Ovary (tissue), 9 donors: ENCODE measurements around the gene NUDT7. TPM values are rescaled to one million over a fixed set of nuclear protein-coding genes. Genes with fewer than 3 reads are reported as not detected.

ENCODE experiments used
- DNase-seq, 5 donors: peaks; one replicate each; pipeline ENCODE4 v3.0.0-alpha.2; 2019 to 2020
- H3K27ac ChIP-seq, 2 donors: fragments of 200-600 bp; one replicate each; pipeline versions ENCODE4 v1.5.1 to v1.8.0; 2019 to 2022
- H3K27me3 ChIP-seq: fragments of 200-600 bp; one replicate; pipeline ENCODE4 v1.8.0; 2022
- H3K36me3 ChIP-seq: fragments of 200-600 bp; sonication (generic); one replicate; pipeline ENCODE4 v1.5.1; 2019
- H3K4me1 ChIP-seq: one replicate; pipeline ENCODE4 v1.8.1; 2013; ENCODE audit warnings: mild to moderate bottlenecking, moderate library complexity; ENCODE audit not compliant: insufficient read depth
- H3K4me3 ChIP-seq: fragments of 200-600 bp; sonication (generic); one replicate; pipeline ENCODE4 v1.5.1; 2017
- H3K9me3 ChIP-seq, 2 donors: fragments of 200-600 bp in 1 of 2; sonication (generic) in 1 of 2; one replicate each; pipeline versions ENCODE4 v1.5.1 to v1.8.1; 2013 to 2019; ENCODE audit warnings: mild to moderate bottlenecking in 1 of 2, moderate library complexity in 1 of 2
- CTCF ChIP-seq, 3 donors: fragments of 450-650 bp in 2 of 3; fragments of 200-600 bp in 1 of 3; IDR thresholded peaks; one replicate each; pipeline versions ENCODE4 v1.5.1 to v1.8.0; 2016 to 2022; ENCODE audit warnings: antibody characterized with exemption in 3 of 3, mild to moderate bottlenecking in 1 of 3
- EP300 ChIP-seq: sonication (generic); formaldehyde crosslinking; IDR thresholded peaks from one replicate; pipeline ENCODE4 v1.6.1; 2017; ENCODE audit warnings: antibody characterized with exemption
- POLR2A ChIP-seq: fragments of 450-650 bp; IDR thresholded peaks from one replicate; pipeline ENCODE4 v1.6.1; 2017; ENCODE audit warnings: antibody characterized with exemption, mild to moderate bottlenecking, moderate library complexity
- WGBS, 3 donors: extraction: QIAGEN DNeasy Blood & Tissue Kit in 1 of 3; methylation state at CpG; one replicate each; pipeline versions ENCODE4 v1.1.5 to v1.1.7; 2013 to 2017; 5-methylcytosine and 5-hydroxymethylcytosine counted together
- intact Hi-C, 4 donors: fragments of 100-400 bp; cut with DNase I; formaldehyde crosslinking; loops; one replicate each; pipeline versions ENCODE4 v1.11.0 to v1.15.1; 2022 to 2023
- polyA plus RNA-seq, 2 donors: library from polyadenylated mRNA; stranded (reverse); fragments of 200-250 nt in 1 of 2; fragments of 350-450 nt in 1 of 2; fragmentation: Illumina TruSeq in 1 of 2; extraction: RNeasy Lipid Tissue Mini Kit (QIAGEN cat#74804) in 1 of 2; gene quantifications; one replicate each; pipeline ENCODE4 v1.2.3, GENCODE V29; 2013 to 2014
- total RNA-seq, 7 donors: library from RNA; depleted of rRNA in 2 of 7; stranded (reverse); fragments of >200 nt in 2 of 7; fragmentation: NEBNext Ultra II Directional in 3 of 7; extraction: Animal tissue kit (Norgen Biotek cat#: 25700) in 3 of 7; gene quantifications; one replicate each; pipeline versions ENCODE4 v1.1.0 to v1.2.4, GENCODE V29; 2016 to 2023
- donor health status: DM: no; HTN: no; CAD: no; lungs with moderate emphysema.
- donor health status: DM: no; HTN: no; CAD: no.
- donor health status: Bipolar disorder and iron deficiency.
- donor health status: DM: yes; HTN: yes; CAD: no.
- donor health status: DM: no; HTN: no; CAD: no.
- donor health status: DM: yes; HTN: yes; CAD: no.

The NUDT7 gene
- total and polyA plus RNA-seq, 9 donors = 4.9 to 12.3 (median 5.8) TPM

- DNase-seq = no peak
- 58 to 66% (median 60%) methylated on average over 4 of the region's 4 CpGs for WGBS, 3 donors
- intact Hi-C loops = loop anchor here in 1 of 4 donors (10.0 kb wide), 1 partner anchor 1208 kb away; no protein-coding TSS in a partner anchor
- H3K36me3 ChIP-seq = no peaks in the 10 kb centered on the region
- no peaks in the 10 kb centered on the region for H3K27me3 ChIP-seq
- no peak overlapping the region for H3K4me3 ChIP-seq
- no peak for TF ChIP-seq CTCF (IDR thresholded peaks at IDR 0.05)
- TF ChIP-seq EP300 = no peak
- no peak for TF ChIP-seq POLR2A
- no peak overlapping the region for H3K27ac ChIP-seq
- H3K4me1 ChIP-seq = peaks cover 9% of the 10 kb centered on the region
- H3K9me3 ChIP-seq = no peaks in the 10 kb centered on the region
These were observed 44.9 kb downstream of the NUDT7 start for GRCh38 chr16:77767211-77767610.

GRCh38 chr16:77767826-77768225, 45.5 kb downstream of the NUDT7 start:
- H3K27ac ChIP-seq = no peak overlapping the region
- peaks cover 9% of the 10 kb centered on the region for H3K4me1 ChIP-seq
- no peaks in the 10 kb centered on the region for H3K36me3 ChIP-seq
- H3K27me3 ChIP-seq = no peaks in the 10 kb centered on the region
- DNase-seq = no peak
- H3K9me3 ChIP-seq = no peaks in the 10 kb centered on the region
- intact Hi-C loops = loop anchor here in 1 of 4 donors (10.0 kb wide), 1 partner anchor 1207 kb away; no protein-coding TSS in a partner anchor
- TF ChIP-seq EP300 = no peak
- TF ChIP-seq CTCF (IDR thresholded peaks at IDR 0.05) = no peak
- TF ChIP-seq POLR2A = no peak
- no peak overlapping the region for H3K4me3 ChIP-seq
- 66 to 68% (median 68%) methylated on average over 3 of the region's 3 CpGs for WGBS, 3 donors

- no peaks in the 10 kb centered on the region for H3K9me3 ChIP-seq
- H3K4me1 ChIP-seq = no peaks in the 10 kb centered on the region
- WGBS, 3 donors = 76 to 82% (median 79%) methylated on average over 6 of the region's 6 CpGs
- no peak for DNase-seq
- intact Hi-C loops = no loop called here
- TF ChIP-seq EP300 (no peak), POLR2A (no peak), CTCF (IDR thresholded peaks at IDR 0.05) (no peak)
- no peak overlapping the region for H3K4me3 ChIP-seq
- no peak overlapping the region for H3K27ac ChIP-seq
- H3K27me3 ChIP-seq = no peaks in the 10 kb centered on the region
- no peaks in the 10 kb centered on the region for H3K36me3 ChIP-seq
These were observed 53.9 kb downstream of the NUDT7 start for GRCh38 chr16:77775911-77776909.

- H3K27me3 ChIP-seq = no peaks in the 10 kb centered on the region
- H3K4me1 ChIP-seq = no peaks in the 10 kb centered on the region
- intact Hi-C loops = no loop called here
- H3K9me3 ChIP-seq = no peaks in the 10 kb centered on the region
- WGBS, 3 donors = 90 to 95% (median 91%) methylated on average over 4 of the region's 4 CpGs
- no peak for TF ChIP-seq POLR2A
- no peak for TF ChIP-seq CTCF (IDR thresholded peaks at IDR 0.05)
- no peak for TF ChIP-seq EP300
- H3K36me3 ChIP-seq = no peaks in the 10 kb centered on the region
- H3K27ac ChIP-seq = no peak overlapping the region
- no peak for DNase-seq
- H3K4me3 ChIP-seq = no peak overlapping the region
These were observed 55.4 kb downstream of the NUDT7 start for GRCh38 chr16:77777745-77778144.
